Bone marrow (tissue), 2 donors: ENCODE results near the gene NSMF.
A peak's percentile ranks its signal among the peaks of the same experiment; 100 is the strongest.
"Not testable (repeated sequence)": the region's sequence is repeated elsewhere in the genome, so short reads cannot be mapped to it uniquely, and the experiment has no call there.

Source experiments
- DNase-seq, 2 donors: peaks; one replicate each; lab custom pipeline; 2025; lab: John Stamatoyannopoulos, UW

Gene NSMF

GRCh38 chr9:137458194-137459151 is 661 bp downstream of the NSMF start:
- DNase-seq, result no peak

- no peak for DNase-seq
These were observed 1.5 kb downstream of the NSMF start for GRCh38 chr9:137457406-137458193.

- DNase-seq, result no peak
These were observed 2.2 kb downstream of the NSMF start for GRCh38 chr9:137456864-137457405.

GRCh38 chr9:137456061-137456863 is 2.9 kb downstream of the NSMF start:
- DNase-seq, result no peak

- DNase-seq, result no peak
These were observed 3.7 kb downstream of the NSMF start for GRCh38 chr9:137455359-137455991.

GRCh38 chr9:137454597-137455358 is 4.4 kb downstream of the NSMF start:
- DNase-seq, result no peak

GRCh38 chr9:137454145-137454596 is 5.0 kb downstream of the NSMF start:
- DNase-seq, result peak in 1 of 2 donors; percentile 32

GRCh38 chr9:137453643-137454081 is 5.5 kb downstream of the NSMF start:
- no peak for DNase-seq

- no peak for DNase-seq
These were observed 6.1 kb downstream of the NSMF start for GRCh38 chr9:137452761-137453642.

- DNase-seq, result no peak
These were observed 7.0 kb downstream of the NSMF start for GRCh38 chr9:137452006-137452760.

- not testable (repeated sequence) for DNase-seq
These were observed 7.7 kb downstream of the NSMF start for GRCh38 chr9:137451264-137452005.

GRCh38 chr9:137450539-137451222 is 8.5 kb downstream of the NSMF start:
- DNase-seq, result not testable (repeated sequence)

GRCh38 chr9:137449931-137450538 is 9.1 kb downstream of the NSMF start:
- DNase-seq, result no peak

- DNase-seq, result no peak
These were observed 9.9 kb downstream of the NSMF start for GRCh38 chr9:137449081-137449844.

GRCh38 chr9:137448602-137448962 is 10.6 kb downstream of the NSMF start:
- DNase-seq, result no peak
